H1 (cell line): ENCODE measurements around the gene CBFA2T2. TPM values are rescaled to one million over a fixed set of nuclear protein-coding genes. Genes with fewer than 3 reads are reported as not detected.

Experiments used
- CTCF ChIA-PET: fragments of 300-600 bp; sonication (Branson Sonifier 250); formaldehyde crosslinking; loops from one replicate; lab custom pipeline; 2021; ENCODE audit not compliant: partially characterized antibody; lab: Charles Lee
- POLR2A ChIA-PET: fragments of 300-600 bp; sonication (Branson Sonifier 250); formaldehyde crosslinking; loops from one replicate; lab custom pipeline; 2021; ENCODE audit warnings: inconsistent platforms; ENCODE audit not compliant: partially characterized antibody; lab: Charles Lee
- DNase-seq, 2 experiments: peaks; one replicate each; pipeline versions ENCODE4 v3.0.0 to v3.0.0-alpha.2; 2010 to 2022; ENCODE audit warnings: low spot score in 2 of 2, low read depth in 1 of 2, mixed read lengths in 1 of 2
- FAIRE-seq: peaks from 2 replicates; lab custom pipeline; 2011; peaks lifted over from hg19 to GRCh38; lab: Jason Lieb, UNC
- H2AFZ ChIP-seq: 2 replicates; pipeline ENCODE4 v1.8.1; 2012; ENCODE audit warnings: low read length, inconsistent platforms
- H2AK5ac ChIP-seq: 2 replicates; pipeline ENCODE4 v1.6.1; 2013; ENCODE audit warnings: low read depth, low read length
- H2BK120ac ChIP-seq: replicated peaks from 2 replicates; pipeline ENCODE3; 2013; ENCODE audit warnings: low read depth, low read length, inconsistent platforms
- H2BK12ac ChIP-seq: 2 replicates; pipeline ENCODE4 v1.6.1; 2013; ENCODE audit warnings: low read depth, low read length
- H2BK15ac ChIP-seq: 2 replicates; pipeline ENCODE4 v1.6.1; 2013; ENCODE audit warnings: low read length
- H2BK20ac ChIP-seq: 2 replicates; pipeline ENCODE4 v1.6.1; 2013; ENCODE audit warnings: low read length
- H2BK5ac ChIP-seq: 2 replicates; pipeline ENCODE4 v1.6.1; 2013; ENCODE audit warnings: low read depth, low read length
- H3K14ac ChIP-seq: 2 replicates; pipeline ENCODE4 v1.6.1; 2013; ENCODE audit warnings: inconsistent platforms; ENCODE audit not compliant: insufficient read length
- H3K18ac ChIP-seq: 2 replicates; pipeline ENCODE4 v1.6.1; 2013; ENCODE audit warnings: low read length; ENCODE audit errors: extremely low read depth
- H3K23ac ChIP-seq: 2 replicates; pipeline ENCODE4 v1.6.1; 2013; ENCODE audit warnings: inconsistent platforms; ENCODE audit not compliant: insufficient read length
- H3K23me2 ChIP-seq: 2 replicates; pipeline ENCODE4 v1.6.1; 2013; ENCODE audit warnings: low read depth, low read length
- H3K27ac ChIP-seq: 2 replicates; pipeline ENCODE4 v1.6.1; 2011; ENCODE audit warnings: low read depth, low read length, inconsistent platforms
- H3K27me3 ChIP-seq, 4 experiments: replicated peaks in 1 of 4; 1 replicate in 1 of 4; 2 replicates in 3 of 4; pipeline versions ENCODE4 v1.6.1 to v1.8.1; 2011 to 2013; ENCODE audit warnings: low read length in 3 of 4, mild to moderate bottlenecking in 3 of 4, inconsistent platforms in 2 of 4, mixed read lengths in 2 of 4, moderate library complexity in 1 of 4; ENCODE audit not compliant: control insufficient read depth in 3 of 4, insufficient read depth in 3 of 4; ENCODE audit errors: extremely low read depth in 1 of 4
- H3K36me3 ChIP-seq, 4 experiments: 2 replicates each; pipeline versions ENCODE4 v1.6.1 to v1.8.1; 2011 to 2013; ENCODE audit warnings: mild to moderate bottlenecking in 4 of 4, low read length in 3 of 4, moderate library complexity in 2 of 4, control low read depth in 1 of 4, inconsistent platforms in 1 of 4; ENCODE audit not compliant: insufficient read depth in 4 of 4, control insufficient read depth in 2 of 4
- H3K4ac ChIP-seq: replicated peaks from 2 replicates; pipeline ENCODE3; 2013; ENCODE audit warnings: low read length, low read depth, mixed read lengths, inconsistent platforms; ENCODE audit not compliant: insufficient read length
- H3K4me1 ChIP-seq, 4 experiments: replicated peaks in 1 of 4; 1 replicate in 1 of 4; 2 replicates in 3 of 4; pipeline versions ENCODE4 v1.6.1 to v1.8.1; 2011 to 2013; ENCODE audit warnings: low read length in 3 of 4, inconsistent platforms in 2 of 4, mixed read lengths in 1 of 4; ENCODE audit not compliant: insufficient read depth in 4 of 4, control insufficient read depth in 3 of 4
- H3K4me2 ChIP-seq, 2 experiments: 2 replicates each; pipeline versions ENCODE4 v1.6.1 to v1.8.1; 2011 to 2013; ENCODE audit warnings: low read depth in 2 of 2, low read length in 2 of 2, control low read depth in 1 of 2, inconsistent platforms in 1 of 2, mild to moderate bottlenecking in 1 of 2; ENCODE audit not compliant: insufficient read depth in 1 of 2
- H3K4me3 ChIP-seq, 4 experiments: fragments of 200-600, 300-600 bp in 1 of 4; sonication (generic), shearing (Covaris generic), sonication (Bioruptor Twin) in 1 of 4; 2 replicates each; pipeline versions ENCODE4 v1.5.1 to v1.8.1; 2011 to 2016; ENCODE audit warnings: low read length in 4 of 4, low read depth in 3 of 4, control low read depth in 2 of 4, inconsistent platforms in 2 of 4, mild to moderate bottlenecking in 2 of 4, mixed read lengths in 1 of 4, moderate library complexity in 1 of 4; ENCODE audit not compliant: insufficient read depth in 2 of 4; ENCODE audit errors: extremely low read depth in 1 of 4
- H3K56ac ChIP-seq: replicated peaks from 2 replicates; pipeline ENCODE3; 2013; ENCODE audit warnings: low read depth, mild to moderate bottlenecking, mixed read lengths, low read length, inconsistent platforms; ENCODE audit not compliant: insufficient read length
- H3K79me1 ChIP-seq: 2 replicates; pipeline ENCODE4 v1.6.1; 2013; ENCODE audit warnings: low read depth, low read length, control low read depth
- H3K79me2 ChIP-seq, 2 experiments: 2 replicates each; pipeline versions ENCODE4 v1.6.1 to v1.8.1; 2012 to 2013; ENCODE audit warnings: low read length in 2 of 2, mild to moderate bottlenecking in 2 of 2, inconsistent platforms in 1 of 2; ENCODE audit not compliant: insufficient read depth in 2 of 2, control insufficient read depth in 1 of 2
- H3K9ac ChIP-seq, 4 experiments: replicated peaks in 1 of 4; 1 replicate in 1 of 4; 2 replicates in 3 of 4; pipeline versions ENCODE4 v1.6.1 to v1.8.1; 2011 to 2013; ENCODE audit warnings: low read depth in 3 of 4, low read length in 3 of 4, control low read depth in 2 of 4, mild to moderate bottlenecking in 2 of 4, moderate library complexity in 2 of 4, inconsistent platforms in 1 of 4; ENCODE audit errors: extremely low read depth in 1 of 4
- H3K9me3 ChIP-seq, 2 experiments: 2 replicates each; pipeline versions ENCODE4 v1.6.1 to v1.8.1; 2012 to 2013; ENCODE audit warnings: mild to moderate bottlenecking in 2 of 2, moderate library complexity in 2 of 2, control low read depth in 1 of 2, inconsistent platforms in 1 of 2, low read depth in 1 of 2, low read length in 1 of 2, mixed read lengths in 1 of 2; ENCODE audit not compliant: insufficient read depth in 2 of 2
- H4K20me1 ChIP-seq, 2 experiments: replicated peaks in 1 of 2; 2 replicates each; pipeline versions ENCODE3 to v1.8.1; 2011 to 2013; ENCODE audit warnings: inconsistent platforms in 2 of 2, low read length in 2 of 2, mild to moderate bottlenecking in 1 of 2; ENCODE audit not compliant: insufficient read depth in 2 of 2, control insufficient read depth in 1 of 2
- H4K5ac ChIP-seq: 2 replicates; pipeline ENCODE4 v1.6.1; 2013; ENCODE audit warnings: low read length, low read depth, mixed read lengths, inconsistent platforms; ENCODE audit not compliant: insufficient read length
- H4K8ac ChIP-seq: 2 replicates; pipeline ENCODE4 v1.8.0; 2013; ENCODE audit warnings: mild to moderate bottlenecking, moderate library complexity, low read length, inconsistent platforms; ENCODE audit not compliant: insufficient read depth; ENCODE audit errors: extremely low read depth
- H4K91ac ChIP-seq: replicated peaks from 2 replicates; pipeline ENCODE3; 2013; ENCODE audit warnings: low read length, mixed read lengths, inconsistent platforms; ENCODE audit not compliant: insufficient read length
- EGR1 ChIP-seq: IDR thresholded peaks from 2 replicates; pipeline ENCODE4 v1.6.1; 2011; ENCODE audit warnings: low read depth, low read length, borderline replicate concordance
- HDAC6 ChIP-seq: IDR thresholded peaks from one replicate; pipeline ENCODE4 v1.7.1; 2012; ENCODE audit warnings: low read depth, mild to moderate bottlenecking, inconsistent platforms, low read length, moderate library complexity
- MAX ChIP-seq: IDR thresholded peaks from 2 replicates; pipeline ENCODE4 v1.6.1; 2012; ENCODE audit warnings: inconsistent platforms
- PHF8 ChIP-seq: fragments of 200-600 bp; sonication (generic); conservative IDR thresholded peaks from 2 replicates; pipeline ENCODE4 v1.7.1; 2012; ENCODE audit warnings: low read depth, mild to moderate bottlenecking, inconsistent platforms, low read length, moderate library complexity
- POLR2A ChIP-seq, 2 experiments: IDR thresholded peaks; 1 replicate in 1 of 2; 2 replicates in 1 of 2; pipeline ENCODE4 v1.6.1; 2011; ENCODE audit warnings: low read depth in 2 of 2, low read length in 2 of 2, mild to moderate bottlenecking in 2 of 2; ENCODE audit errors: control extremely low read depth in 1 of 2
- TBP ChIP-seq: IDR thresholded peaks from 2 replicates; pipeline ENCODE4 v1.6.1; 2011; ENCODE audit warnings: low read depth, low read length, improper control_type of control experiment
- TEAD4 ChIP-seq: IDR thresholded peaks from 2 replicates; pipeline ENCODE4 v1.6.1; 2012; ENCODE audit warnings: low read depth, low read length, inconsistent platforms, mixed read lengths
- YY1 ChIP-seq: IDR thresholded peaks from 2 replicates; pipeline ENCODE4 v1.6.1; 2011; ENCODE audit warnings: low read depth, mild to moderate bottlenecking, low read length
- WGBS, 2 experiments: shearing (Covaris generic) in 1 of 2; methylation state at CpG; one replicate each; pipeline versions ENCODE4 v1.1.6 to v1.1.7; 2013 to 2015; ENCODE audit warnings: low lambda C conversion rate in 2 of 2, mixed read lengths in 2 of 2, inconsistent platforms in 1 of 2, low coverage in 1 of 2, missing lambda C conversion rate in 1 of 2; ENCODE audit not compliant: insufficient replicate concordance in 2 of 2, insufficient coverage in 1 of 2, insufficient read length in 1 of 2; ENCODE audit errors: extremely low coverage in 1 of 2, missing lambda C conversion rate in 1 of 2; 5-methylcytosine and 5-hydroxymethylcytosine counted together
- polyA plus RNA-seq, 7 experiments: library from polyadenylated mRNA; depleted of rRNA in 3 of 7; stranded (reverse) in 5 of 7; unstranded in 2 of 7; fragments of >200 nt in 5 of 7; fragments of 200-250 nt in 2 of 7; gene quantifications; 1 replicate in 5 of 7; 2 replicates in 1 of 7; 4 replicates in 1 of 7; pipeline versions ENCODE4 v1.2.1 to v1.2.3, GENCODE V29; 2011 to 2013; ENCODE audit warnings: missing spikeins in 2 of 7, mixed read lengths in 2 of 7
- total RNA-seq: library from RNA; stranded (reverse); fragmentation: NEBNext Ultra II Directional; extraction: Animal tissue kit (Norgen Biotek cat#: 25700); gene quantifications from 2 replicates; pipeline ENCODE4 v1.2.1, GENCODE V29; 2021

CBFA2T2 gene
- total and polyA plus RNA-seq, 2 of the 8 experiments (the other 6 are each of a cell fraction or from before 2014, with no cell fraction given) = 11.6 to 12.9 TPM

- Histone ChIP-seq H4K91ac (no peak overlapping the region), H2AFZ (no peak overlapping the region), H4K5ac (no peak overlapping the region), H2BK20ac (no peak overlapping the region), H3K4me2 (no peak overlapping the region), H3K23me2 (no peaks in the 10 kb centered on the region), H3K79me2 (no peaks in the 10 kb centered on the region), H3K79me1 (no peaks in the 10 kb centered on the region)
- WGBS, 2 experiments = 84% methylated on average over 7 of the region's 11 CpGs; no CpG with 5 or more reads in 1 of the 2 experiments
- no peak for FAIRE-seq
- POLR2A ChIA-PET = interaction anchor here (1.8 kb wide), 1 partner anchor 15 kb away, joined by 6 read pairs; the partner anchor contains the start of gene CBFA2T2
- TF ChIP-seq TEAD4 (no peak), YY1 (no peak), MAX (no peak), POLR2A (IDR thresholded peaks at IDR 0.05; ENCODE audit: control extremely low read depth in 1 of 2, low read depth in 2 of 2, low read length in 2 of 2) (no peak), HDAC6 (no peak), TBP (no peak), EGR1 (no peak), PHF8 (no peak)
- TF ChIP-seq, all 59 proteins: peak for 0
- no peaks in the 10 kb centered on the region for H3K9me3 ChIP-seq
- no peaks in the 10 kb centered on the region for H3K36me3 ChIP-seq
- H3K4ac ChIP-seq = no peak overlapping the region
- no peaks in the 10 kb centered on the region for H4K20me1 ChIP-seq
- CTCF ChIA-PET = interaction anchor here (1.1 to 1.6 kb wide), 2 partner anchors 18 to 26 kb away, joined by 3 to 5 read pairs; no protein-coding TSS in a partner anchor
- H3K23ac ChIP-seq = no peak overlapping the region
- H3K4me1 ChIP-seq = peaks cover 3 to 18% (median 10%) of the 10 kb centered on the region in 4 experiments
- H3K18ac ChIP-seq = no peak overlapping the region
- H2BK5ac ChIP-seq = no peak overlapping the region
- H3K14ac ChIP-seq = no peak overlapping the region
- H3K27ac ChIP-seq = no peak overlapping the region
- DNase-seq = no peak
- H4K8ac ChIP-seq = no peak overlapping the region
- no peak overlapping the region for H2BK120ac ChIP-seq
- no peak overlapping the region for H3K9ac ChIP-seq
- no peak overlapping the region for H3K56ac ChIP-seq
- H2BK15ac ChIP-seq = no peak overlapping the region
- H2BK12ac ChIP-seq = no peak overlapping the region
- H2AK5ac ChIP-seq = no peak overlapping the region
- H3K4me3 ChIP-seq = no peak overlapping the region
- H3K27me3 ChIP-seq = no peaks in the 10 kb centered on the region
Measured at GRCh38 chr20:33474963-33475362, 14.9 kb upstream of the CBFA2T2 start.
